Vagina (tissue), 2 donors: ENCODE measurements around the gene SMPD4.
"Not testable (repeated sequence)": the region's sequence is repeated elsewhere in the genome, so short reads cannot be mapped to it uniquely, and the experiment has no call there.

ENCODE experiments used
- CTCF ChIP-seq, 3 experiments: fragments of 450-650 bp in 2 of 3; fragments of 200-600 bp in 1 of 3; sonication (generic) in 1 of 3; IDR thresholded peaks; one replicate each; pipeline ENCODE4 v1.5.1; 2017 to 2019; ENCODE audit warnings: antibody characterized with exemption in 3 of 3, mild to moderate bottlenecking in 2 of 3, moderate library complexity in 2 of 3
- POLR2A ChIP-seq, 2 donors: fragments of 450-650 bp; IDR thresholded peaks; one replicate each; pipeline ENCODE4 v1.6.1; 2017; ENCODE audit warnings: antibody characterized with exemption in 2 of 2, mild to moderate bottlenecking in 2 of 2, moderate library complexity in 2 of 2

GRCh38 chr2:130127726-130128125 is 53.7 kb downstream of the SMPD4 start:
- TF ChIP-seq CTCF, POLR2A (IDR thresholded peaks at IDR 0.05): not testable (repeated sequence)
